ENCODE measurements around the gene SETD5. TPM values are rescaled to one million over a fixed set of nuclear protein-coding genes. Genes with fewer than 3 reads are reported as not detected.

The SETD5 gene
- total RNA-seq, 1 donor from 2014 or later = 125 TPM

DNA sequence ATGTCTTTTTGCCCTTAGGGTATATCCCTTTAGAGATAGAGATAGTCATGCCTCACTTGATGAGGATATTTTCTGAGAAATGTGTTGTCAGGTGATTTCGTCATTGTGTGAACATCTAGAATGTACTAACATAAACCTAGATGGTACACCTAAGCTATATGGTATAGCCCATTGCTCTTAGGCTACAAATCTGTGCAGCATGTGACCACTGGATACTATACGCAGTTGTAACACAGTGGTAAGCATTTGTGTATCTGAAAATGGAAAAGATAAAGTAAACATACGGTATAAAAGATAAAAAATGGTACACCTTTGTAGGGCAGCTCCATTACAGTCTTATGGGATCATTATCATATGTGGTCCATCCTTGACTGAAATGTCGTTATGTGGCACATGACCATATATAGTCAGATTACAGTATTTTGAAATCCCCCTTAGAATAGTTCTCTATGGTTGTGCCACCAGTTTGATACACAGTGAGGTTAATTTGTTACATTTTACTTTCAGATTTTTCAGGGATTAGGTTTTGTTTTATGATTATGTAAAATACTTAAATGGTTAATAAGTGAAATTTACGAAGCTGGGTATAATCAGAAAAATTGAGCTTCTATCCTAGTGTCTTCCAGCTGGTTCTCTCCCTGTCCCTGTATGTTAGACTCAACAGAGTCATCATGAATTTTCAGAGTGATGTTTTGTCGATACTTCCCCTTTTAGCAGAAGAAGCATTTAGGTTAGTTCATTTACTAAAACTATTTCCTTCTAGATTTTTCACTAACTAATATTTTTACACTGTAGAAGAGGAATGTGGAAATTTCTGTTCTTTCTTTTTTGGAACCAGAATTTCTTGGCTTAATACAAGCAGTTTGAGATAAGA, 12.8 kb downstream of the SETD5 start:
- intact Hi-C loops (cut with micrococcal nuclease) = no loop called here

DNA sequence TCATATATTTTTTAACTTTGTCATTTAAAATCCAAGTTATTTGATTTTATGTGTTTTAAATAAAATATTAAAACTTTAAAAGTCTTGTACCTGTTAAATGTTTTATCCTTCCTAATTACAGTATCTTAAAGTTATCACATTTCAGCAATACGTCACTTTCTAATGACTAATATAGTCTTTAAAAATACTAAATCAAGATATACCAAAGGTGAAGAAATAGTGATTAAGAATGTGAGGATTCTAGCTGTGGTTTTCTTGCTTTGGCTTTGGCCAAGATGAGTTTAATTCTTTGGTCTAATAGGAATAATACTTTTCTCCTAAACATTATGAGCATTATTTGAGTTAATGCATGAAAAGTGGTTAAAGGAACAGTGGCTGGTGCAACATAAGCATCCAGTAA, 13.9 kb downstream of the SETD5 start:
- intact Hi-C loops (cut with micrococcal nuclease) = no loop called here

DNA sequence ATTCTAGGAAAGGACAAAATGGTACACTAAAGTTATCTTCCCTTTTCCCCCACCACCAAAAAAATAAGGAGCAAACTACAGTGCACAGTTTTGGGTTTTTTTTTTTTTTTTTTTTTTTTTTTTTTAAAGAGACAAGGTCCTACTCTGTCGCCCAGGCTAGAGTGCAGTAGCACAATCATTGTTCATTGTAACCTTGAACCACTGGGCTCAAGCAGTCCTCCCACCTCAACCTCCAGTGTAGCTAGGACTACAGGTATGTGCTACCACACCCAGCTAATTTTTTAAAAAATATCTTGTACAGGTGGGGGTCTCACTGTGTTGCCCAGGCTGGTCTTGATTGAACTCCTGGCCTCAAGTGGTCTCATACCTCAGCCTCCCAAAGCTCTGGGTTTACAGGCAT, 14.9 kb downstream of the SETD5 start:
- intact Hi-C loops (cut with micrococcal nuclease) = no loop called here

DNA sequence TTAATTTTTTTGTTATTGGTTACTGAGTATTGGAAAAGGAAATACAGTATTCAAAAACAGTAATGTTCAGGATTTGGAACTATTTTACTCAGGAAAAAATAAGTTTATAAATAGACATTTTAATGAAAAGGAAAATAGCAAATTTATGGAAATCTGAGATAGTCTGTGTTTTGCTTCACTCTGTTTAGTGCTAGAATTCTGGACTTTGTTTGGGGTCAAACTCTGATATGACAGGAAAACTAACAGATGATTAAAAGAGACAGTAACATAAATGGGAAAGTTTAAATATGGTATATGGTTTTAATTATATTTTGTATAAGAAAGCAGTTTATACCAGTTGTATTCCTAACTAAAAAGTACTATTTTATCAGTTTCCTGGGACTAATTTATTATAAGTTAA, 17.4 kb downstream of the SETD5 start:
- intact Hi-C loops (cut with micrococcal nuclease) = no loop called here

DNA sequence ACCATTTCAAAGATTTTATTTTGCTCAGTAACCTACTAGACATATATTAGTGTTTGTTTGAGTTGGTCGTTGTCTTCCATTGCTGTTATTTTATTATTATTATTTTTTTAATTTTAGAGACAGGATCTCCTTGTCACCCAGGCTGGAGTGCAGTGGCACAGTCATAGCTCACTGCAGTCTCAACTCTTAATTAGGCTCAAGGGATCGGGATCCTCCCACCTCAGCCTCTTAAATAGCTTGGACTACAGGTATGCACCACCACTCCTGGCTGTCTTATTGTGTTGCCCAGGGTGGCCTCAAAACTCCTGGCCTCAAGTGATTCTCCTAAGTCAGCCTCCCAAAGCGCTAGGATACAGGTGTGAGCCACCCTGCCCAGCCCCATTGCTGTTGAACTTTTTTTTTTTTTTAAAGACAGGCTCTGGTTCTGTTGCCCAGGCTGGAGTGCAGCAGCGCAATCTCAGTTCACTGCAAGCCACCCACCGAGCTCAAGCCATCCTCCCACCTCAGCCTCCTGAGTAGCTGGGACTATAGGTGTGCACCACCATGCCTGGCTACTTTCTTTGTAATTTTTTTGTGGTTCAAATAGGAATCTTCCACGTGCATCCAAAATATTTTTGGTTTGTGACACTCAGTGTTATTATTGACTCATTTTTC, 18.2 kb downstream of the SETD5 start:
- intact Hi-C loops (cut with micrococcal nuclease) = no loop called here

DNA sequence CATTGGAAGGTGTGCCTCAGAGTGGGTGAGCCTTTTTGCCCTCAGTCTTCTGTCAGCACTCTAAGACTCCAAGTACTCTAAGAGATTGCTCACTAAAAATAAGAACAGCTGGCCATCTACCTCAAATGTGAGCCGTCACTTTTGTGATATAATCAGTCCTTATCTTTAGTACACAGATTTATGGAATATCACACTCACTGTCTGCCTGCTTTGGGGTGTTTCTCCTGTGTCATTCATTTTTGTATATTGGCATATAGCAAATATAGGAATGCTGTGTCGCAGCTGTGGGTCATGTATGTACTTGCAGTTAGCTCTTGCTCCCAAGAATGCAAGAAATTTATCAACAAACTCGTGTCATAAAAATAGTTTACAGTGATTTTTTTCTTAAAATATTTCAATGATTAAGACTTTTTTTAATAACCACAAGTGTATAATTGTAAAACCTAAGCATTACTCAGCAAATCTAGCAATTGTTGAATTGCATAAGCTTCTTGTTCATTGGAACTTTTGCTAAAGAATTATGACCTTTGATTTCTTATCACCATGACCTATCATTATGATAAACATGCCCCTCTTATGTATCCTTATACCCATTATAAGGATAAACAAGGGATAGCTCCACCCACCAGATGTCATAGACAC, 18.8 kb downstream of the SETD5 start:
- intact Hi-C loops (cut with micrococcal nuclease) = no loop called here

DNA sequence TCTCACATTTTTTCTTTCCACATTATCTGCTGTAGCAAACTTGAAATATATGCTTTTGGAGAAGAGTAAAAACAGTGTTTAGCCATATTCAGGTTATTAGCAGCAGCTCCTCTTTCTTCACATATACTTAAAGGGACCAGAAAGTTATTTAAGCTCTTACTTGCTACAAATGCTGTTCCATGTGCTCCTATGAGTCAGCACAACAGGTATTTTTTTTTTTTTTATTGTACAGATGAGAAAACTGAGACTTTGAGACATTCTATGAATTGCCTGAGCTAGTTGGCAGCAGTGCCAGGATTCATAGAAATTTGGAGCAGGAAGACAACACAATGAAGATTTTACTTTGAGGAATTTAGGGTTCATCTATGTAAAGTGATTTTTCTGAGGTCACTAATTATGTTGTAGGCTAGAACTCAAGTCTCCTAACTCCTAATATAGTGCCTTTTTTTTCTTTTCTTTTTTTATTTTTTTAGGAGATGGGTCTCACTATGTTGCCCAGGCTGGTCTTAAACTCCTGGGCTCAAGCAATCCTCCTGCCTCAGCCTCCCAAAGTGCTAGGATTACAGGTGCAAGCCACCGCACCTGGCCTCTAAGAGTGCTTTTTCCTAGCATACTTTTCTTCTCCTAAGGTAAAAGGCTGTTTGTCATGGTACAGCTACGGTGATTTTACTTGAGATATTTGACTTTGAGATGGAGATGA, 23.6 kb downstream of the SETD5 start:
- intact Hi-C loops (cut with micrococcal nuclease) = no loop called here

DNA sequence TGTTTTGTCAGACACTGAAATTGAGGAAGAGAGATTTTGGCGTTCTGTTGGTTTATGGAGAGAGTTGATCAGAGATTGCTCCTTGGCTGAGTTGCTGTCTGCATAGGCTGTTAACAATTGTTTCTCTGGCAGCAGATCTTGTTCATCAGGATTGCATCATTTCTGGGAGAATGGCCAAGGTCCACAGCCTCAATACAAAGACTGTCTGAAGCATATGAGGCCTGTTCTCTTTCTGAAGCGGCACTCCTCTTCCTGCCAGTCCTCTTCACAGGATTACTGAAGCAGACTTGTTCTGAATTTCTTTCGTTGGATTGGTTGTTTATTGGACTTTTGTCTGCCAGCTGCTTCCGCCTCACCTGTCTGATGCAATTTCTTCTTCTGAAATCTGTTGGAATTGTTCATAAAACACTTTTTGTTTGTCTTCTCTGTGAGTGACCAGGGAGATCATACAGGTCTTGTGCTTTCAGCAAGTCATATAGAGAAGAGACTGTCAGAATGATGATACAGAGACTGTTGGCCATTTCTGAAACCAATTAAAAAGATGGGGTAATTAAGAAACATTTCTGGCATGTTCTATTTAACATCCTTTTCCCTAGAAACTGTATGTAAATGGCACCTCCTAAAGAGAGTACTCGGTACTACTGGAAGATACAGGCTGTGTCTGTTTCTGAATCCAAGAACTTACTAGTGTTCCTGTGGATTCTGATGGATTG, 25.5 kb downstream of the SETD5 start:
- intact Hi-C loops (cut with micrococcal nuclease) = loop anchor here (2.0 kb wide), 2 partner anchors 26 to 70 kb away; partner anchors contain the start of gene SETD5

DNA sequence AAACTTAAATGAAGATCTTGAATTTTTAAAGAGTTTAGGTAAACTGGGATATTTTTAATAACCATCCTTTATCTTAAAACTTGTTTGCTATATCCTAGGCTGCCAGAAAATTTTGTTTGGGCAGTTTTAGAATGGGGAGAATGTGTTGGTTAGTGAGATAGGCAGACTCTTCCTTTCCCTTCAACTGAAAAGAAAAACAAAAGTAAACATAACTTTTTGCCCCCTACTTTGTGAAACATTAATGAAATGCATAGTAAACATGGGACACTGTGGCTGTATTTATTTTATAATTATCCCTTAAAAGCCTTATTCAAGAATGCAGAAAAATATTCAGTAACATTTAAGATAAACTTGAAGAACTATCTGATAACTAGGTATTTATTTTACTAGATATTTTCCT, 31.0 kb downstream of the SETD5 start:
- intact Hi-C loops (cut with micrococcal nuclease) = no loop called here

DNA sequence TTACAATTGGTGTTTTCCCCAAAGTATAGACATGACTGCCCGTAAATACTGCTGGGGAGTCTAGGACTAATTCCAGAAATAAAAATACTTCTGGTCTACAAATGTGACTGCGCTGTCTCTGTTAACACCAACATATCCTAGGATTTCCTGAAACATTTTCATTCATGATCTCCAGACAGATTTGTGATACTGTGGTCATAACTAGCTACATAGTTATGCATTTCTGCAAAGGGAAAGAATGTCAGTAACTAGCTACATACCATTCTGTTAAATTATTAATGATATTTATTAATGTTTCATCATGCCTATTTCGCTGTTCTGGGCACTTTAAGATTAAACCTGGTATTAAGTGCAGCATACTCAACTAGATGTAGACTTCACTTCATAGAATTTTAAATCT, 33.3 kb downstream of the SETD5 start:
- intact Hi-C loops (cut with micrococcal nuclease) = no loop called here

DNA sequence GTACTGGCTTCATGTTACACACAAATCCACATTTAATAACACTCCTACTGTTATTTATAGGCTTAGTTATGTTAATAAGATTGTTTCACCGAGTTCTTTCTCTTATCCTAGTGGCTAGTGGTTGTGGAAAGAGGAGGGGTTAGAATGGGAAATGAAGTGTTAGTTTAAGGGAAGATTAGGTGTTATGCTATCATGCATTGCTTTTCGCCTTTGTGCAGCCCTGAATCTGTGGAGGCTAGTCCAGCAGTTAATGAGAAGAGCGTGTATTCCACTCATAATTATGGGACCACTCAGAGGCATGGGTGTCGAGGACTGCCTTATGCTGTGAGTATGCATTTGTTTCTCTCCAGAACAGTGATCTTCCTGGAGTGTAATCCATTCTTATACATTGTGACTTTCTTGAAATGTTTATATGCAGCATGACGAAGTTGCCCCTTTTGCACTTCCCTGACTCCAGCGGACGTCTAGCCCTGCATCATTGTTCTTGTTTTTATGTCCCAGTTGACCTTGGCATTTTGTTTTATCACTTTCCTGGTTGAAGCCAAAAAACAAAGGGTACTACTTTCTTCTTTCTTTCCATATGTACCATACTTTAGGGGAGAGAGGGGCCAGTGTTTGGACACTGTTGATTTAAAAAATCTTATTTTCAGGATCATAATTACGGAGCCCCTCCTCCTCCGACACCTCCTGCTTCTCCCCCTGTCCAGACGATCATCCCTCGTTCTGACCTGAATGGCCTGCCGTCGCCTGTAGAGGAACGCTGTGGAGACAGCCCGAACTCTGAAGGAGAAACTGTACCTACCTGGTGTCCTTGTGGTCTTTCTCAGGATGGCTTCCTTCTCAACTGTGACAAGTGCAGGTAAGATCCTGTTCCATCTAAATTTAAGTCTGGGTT, 36.5 kb downstream of the SETD5 start:
- intact Hi-C loops (cut with micrococcal nuclease) = no loop called here

DNA sequence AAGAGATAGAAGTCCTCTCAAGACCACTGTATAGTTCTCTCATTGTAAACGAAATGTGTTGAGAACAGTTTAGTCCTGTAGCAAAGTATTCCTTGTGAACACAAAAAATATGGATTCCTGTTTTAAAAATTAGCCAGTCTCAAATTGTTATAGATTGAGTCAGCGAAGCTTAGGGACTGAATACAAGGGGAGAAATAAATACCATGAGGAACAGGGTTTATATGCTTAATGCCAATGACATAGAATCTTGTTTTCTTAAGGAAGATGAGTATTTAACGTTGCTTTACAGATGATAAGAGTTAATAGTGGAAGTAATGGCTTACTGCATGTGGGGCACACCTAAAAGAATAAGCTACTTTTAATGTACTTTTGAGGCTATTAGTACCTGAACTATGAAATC, 37.9 kb downstream of the SETD5 start:
- intact Hi-C loops (cut with micrococcal nuclease) = no loop called here

DNA sequence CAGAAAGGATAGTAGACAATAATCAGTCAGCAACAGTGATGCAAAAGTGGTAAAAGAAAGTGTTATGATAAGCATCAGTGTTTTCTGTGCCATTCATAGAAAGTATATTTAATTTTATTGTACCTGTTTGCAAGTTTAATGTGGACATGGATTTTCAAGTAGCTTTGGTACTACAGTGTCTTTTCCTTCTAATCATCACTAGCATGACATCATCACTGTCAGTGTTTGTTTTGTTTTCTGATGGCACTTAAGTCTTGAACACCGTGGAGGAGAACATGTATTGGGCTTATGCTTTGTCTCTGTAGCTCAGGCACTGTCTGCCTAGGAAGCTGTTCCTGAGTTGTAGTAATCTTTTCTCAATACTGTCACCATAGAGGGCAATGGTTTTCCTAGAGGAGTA, 41.9 kb downstream of the SETD5 start:
- intact Hi-C loops (cut with micrococcal nuclease) = no loop called here

DNA sequence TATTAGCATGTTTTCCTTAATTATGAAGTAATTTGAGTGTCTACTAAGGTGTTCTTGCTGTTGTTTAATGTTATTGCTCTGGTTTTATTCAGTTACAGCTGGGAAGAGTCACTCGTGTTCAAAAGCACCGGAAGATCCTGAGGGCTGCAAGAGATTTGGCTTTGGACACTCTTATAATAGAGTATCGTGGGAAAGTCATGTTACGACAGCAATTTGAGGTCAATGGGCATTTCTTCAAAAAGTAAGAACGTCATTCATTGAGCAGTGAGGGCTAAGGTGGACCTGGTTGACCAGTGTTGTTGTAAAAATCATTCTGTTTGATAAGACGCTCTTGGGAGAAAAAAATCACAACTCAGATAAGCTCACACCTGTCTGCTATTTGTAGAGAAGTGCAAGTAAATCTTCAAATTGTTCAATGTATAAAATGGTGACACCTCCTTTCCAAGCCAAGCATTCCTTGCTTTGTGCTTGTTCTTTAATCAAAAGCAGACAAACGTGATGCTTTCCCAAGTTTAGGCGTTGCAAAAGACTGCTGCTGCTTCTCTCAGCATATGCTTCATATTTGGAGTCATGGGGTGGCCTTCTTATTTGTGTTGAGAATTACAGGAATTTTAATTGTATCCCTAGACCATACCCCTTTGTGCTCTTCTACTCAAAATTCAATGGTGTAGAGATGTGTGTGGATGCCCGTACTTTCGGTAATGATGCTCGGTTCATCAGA, 44.2 kb downstream of the SETD5 start:
- intact Hi-C loops (cut with micrococcal nuclease) = no loop called here

DNA sequence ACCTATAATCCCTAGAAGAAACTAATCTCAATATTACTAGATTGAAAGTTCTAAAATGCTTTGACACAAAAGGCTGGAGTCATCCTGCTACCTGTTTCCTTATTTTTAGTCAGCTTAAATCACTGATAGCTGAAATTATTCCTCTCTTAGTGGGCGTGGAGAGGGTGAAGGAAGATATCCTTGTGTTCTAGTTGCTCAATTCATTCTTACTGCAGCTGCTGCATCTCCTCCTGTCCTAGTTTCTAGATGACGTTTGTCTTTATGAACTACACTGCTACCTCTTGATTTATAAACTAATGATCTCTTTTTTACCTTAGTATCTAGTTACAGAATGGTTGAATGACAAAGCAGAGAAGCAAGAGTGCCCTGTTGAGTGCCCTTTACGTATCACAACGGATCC, 50.7 kb downstream of the SETD5 start:
- intact Hi-C loops (cut with micrococcal nuclease) = no loop called here

DNA sequence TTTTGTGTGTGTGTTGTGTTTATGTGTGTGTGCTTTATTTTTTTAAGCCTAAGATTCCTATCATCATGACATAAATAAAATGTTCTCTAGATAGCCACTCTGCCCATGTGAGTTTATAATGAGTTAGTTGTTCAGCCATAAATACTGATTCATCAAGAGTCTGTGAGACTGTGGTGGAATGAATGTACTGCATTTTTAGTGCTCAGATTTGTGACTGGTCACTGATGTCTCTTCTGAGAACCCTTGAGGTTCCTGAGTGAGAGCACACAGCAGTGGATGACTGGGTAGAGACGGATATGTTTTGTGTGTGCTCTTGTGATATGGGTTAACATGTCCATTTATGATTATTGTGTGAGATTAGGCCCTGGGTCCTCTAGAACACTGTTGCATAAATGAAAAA, 51.2 kb downstream of the SETD5 start:
- intact Hi-C loops (cut with micrococcal nuclease) = no loop called here

DNA sequence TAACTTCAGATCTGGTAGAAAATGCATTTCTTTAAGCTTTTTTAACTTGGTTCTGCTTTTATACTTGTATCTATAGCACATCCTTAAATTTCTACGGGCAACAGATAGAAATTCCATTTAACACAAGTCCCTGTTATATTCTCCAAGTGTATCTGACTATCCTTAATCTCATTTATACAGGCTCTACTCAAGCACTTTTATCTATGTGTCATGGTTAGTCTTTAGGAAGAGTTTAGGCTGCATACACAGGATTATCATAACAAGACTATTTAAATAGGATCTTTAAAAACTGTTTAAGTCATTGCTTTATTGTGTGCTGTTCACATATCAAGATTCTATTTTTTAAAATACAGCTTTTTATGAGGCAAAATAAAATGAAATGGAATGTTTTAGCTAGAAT, 52.7 kb downstream of the SETD5 start:
- intact Hi-C loops (cut with micrococcal nuclease) = no loop called here

DNA sequence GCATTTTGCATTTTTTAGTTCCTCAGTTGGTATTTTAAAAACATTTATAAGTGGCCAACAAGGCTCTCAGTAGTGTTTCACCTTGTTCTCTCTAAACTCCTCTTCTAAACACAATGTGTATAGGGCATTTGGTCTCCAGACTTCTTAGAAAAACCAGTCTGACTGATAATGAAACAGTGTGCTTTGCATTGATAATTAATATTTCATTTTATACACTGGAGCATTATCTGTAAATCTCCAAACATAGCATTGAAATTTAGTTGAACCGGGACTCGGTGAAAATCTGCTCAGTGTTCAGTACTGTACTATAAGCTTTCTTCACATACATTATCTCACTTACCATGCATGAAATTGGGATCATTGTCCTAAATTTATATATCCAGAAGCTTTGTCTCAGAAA, 53.6 kb downstream of the SETD5 start:
- intact Hi-C loops (cut with micrococcal nuclease) = no loop called here

DNA sequence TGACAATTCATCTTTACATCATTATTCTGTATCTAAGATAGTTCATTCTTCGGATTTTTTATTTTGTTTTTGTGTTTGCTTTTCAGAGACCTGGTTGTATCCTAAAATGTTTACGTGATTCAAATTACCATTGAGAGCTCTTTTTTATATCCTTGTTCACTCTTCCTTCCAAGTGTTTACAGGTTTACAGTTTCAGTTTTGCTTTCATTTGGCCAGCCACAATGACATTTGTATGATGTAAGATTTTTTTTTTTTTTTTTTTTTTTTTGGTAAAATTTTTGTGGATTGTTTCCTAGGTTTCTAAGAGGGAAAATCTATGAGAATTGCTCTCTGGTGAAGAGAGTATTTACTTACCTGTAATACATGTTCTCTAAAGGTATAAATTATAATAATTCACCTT, 55.0 kb downstream of the SETD5 start:
- intact Hi-C loops (cut with micrococcal nuclease) = loop anchor here (1.0 to 2.0 kb wide), 2 partner anchors 56 to 90 kb away; partner anchors contain the start of gene THUMPD3

All from T-helper 2 cell treated with Interferon-gamma antibody and Interleukin-4, amounts not matched to agents 100 ng/mL and 5 ng/mL, for 36 hours (primary cell).